Epithelial cell of proximal tubule (primary cell): Measurements from ENCODE around the gene TMC2. TPM values are rescaled to one million over a fixed set of nuclear protein-coding genes. Genes with fewer than 3 reads are reported as not detected.

Experiments
- DNase-seq: peaks from one replicate; pipeline ENCODE4 v3.0.0-alpha.2; 2011; ENCODE audit warnings: low read depth
- H3K4me3 ChIP-seq: 2 replicates; pipeline ENCODE4 v1.5.1; 2011; ENCODE audit warnings: low read depth, mild to moderate bottlenecking, low read length
- CTCF ChIP-seq: conservative IDR thresholded peaks from 2 replicates; pipeline ENCODE4 v1.5.1; 2012; ENCODE audit warnings: low read depth, mild to moderate bottlenecking, low read length
- total RNA-seq: library from RNA; depleted of rRNA; stranded (reverse); fragments of >200 nt; gene quantifications from 2 replicates; pipeline ENCODE4 v1.2.3, GENCODE V29; 2015

The TMC2 gene
- total RNA-seq, 1 donor from 2014 or later, result not detected

DNA sequence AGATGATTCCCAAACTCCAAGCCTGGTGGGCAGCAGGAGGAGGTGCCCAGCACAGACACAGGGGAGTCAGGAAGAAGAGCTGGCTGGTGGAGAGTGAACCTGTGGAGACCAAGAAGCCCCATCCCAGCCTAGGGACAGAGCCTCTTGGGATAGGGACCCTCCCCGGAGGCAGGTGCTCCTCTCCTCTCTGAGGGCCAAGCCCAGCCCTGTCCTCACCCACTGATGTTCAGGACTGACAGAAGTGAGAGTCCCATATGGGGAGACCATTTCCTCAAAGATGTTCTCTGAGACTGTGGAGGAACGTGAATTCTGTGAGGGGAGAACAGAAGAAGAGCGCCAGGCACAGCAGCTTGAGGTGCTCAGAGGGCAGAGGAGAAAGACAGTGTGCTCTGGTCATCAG lies 153.8 kb downstream of the TMC2 start:
- TF ChIP-seq CTCF, result no peak
- no peak for DNase-seq
- H3K4me3 ChIP-seq, result no peak overlapping the region

DNA sequence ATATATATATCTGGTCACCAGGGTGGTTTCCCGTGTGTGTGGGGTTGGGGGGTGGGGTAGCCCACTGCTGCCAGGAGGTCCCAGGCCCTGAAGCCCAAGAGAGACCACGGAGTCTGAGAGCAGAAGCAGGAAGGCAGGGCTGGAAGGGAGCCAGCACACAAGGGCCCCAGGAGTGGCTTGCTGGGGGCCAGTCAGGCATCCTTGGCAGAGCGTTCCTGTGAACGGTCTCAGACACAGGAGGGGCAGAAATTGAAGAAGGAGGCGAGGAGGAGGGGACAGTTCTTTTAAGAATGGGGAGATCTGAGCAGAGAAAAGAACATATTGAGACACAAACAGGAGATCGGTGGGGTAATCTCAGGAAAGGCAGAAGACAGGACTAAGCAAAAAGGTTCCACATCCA lies 154.3 kb downstream of the TMC2 start:
- no peak for DNase-seq
- no peak overlapping the region for H3K4me3 ChIP-seq
- no peak for TF ChIP-seq CTCF

DNA sequence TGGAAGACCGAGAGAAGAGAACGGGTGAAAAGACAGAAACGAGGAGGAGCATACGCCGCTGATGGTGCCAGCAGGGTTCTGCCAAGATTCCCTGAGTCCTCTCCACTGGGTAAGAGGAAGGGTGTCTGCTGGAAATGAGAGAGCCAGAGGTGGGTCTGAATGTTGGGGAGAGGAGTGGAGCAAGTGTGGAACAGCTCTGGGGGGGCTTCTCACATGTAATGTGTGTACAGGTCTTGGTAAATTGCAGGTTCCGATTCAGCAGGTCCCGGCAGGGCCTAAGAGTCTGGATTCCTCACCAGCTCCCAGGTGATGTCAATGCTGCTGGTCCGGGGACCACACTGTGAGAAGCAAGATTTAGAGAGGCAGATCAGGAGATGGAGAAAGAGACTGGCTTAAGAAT lies 154.8 kb downstream of the TMC2 start:
- DNase-seq, result no peak
- TF ChIP-seq CTCF, result no peak
- no peak overlapping the region for H3K4me3 ChIP-seq

Other genes starting within 250 kb of the TMC2 start
- gene TGM3, start 240.6 kb upstream of the TMC2 start, total RNA-seq, result not detected in 2 replicates
- gene TGM6, start 155.7 kb upstream of the TMC2 start, total RNA-seq, result not detected in 2 replicates
- 541 and 1,065 TPM in 2 replicates for gene SNRPB, start 65.8 kb upstream of the TMC2 start, total RNA-seq
- 4.1 and 6.9 TPM in 2 replicates for gene ZNF343, start 27.7 kb upstream of the TMC2 start, total RNA-seq
- gene NOP56, start 116.1 kb downstream of the TMC2 start, total RNA-seq, result 172 and 318 TPM in 2 replicates
- gene IDH3B, start 127.6 kb downstream of the TMC2 start, total RNA-seq, result 99.3 and 123 TPM in 2 replicates
- gene EBF4, start 156.2 kb downstream of the TMC2 start, total RNA-seq, result 0.36 and 2.5 TPM in 2 replicates